Smooth muscle cell (in vitro differentiated cells): Measurements from ENCODE around the gene C5orf63. TPM values are rescaled to one million over a fixed set of nuclear protein-coding genes. Genes with fewer than 3 reads are reported as not detected.

Experiments used
- DNase-seq: peaks from one replicate; lab custom pipeline; 2025; ENCODE audit not compliant: unreplicated experiment; lab: John Stamatoyannopoulos, UW
- H2AFZ ChIP-seq: fragments of 200-600 bp; sonication (generic); 2 replicates; pipeline ENCODE4 v1.6.0; 2016; ENCODE audit warnings: antibody characterized with exemption, low read depth, mild to moderate bottlenecking
- H3F3A ChIP-seq: fragments of 200-600 bp; sonication (generic); 2 replicates; pipeline ENCODE4 v1.6.0; 2017; ENCODE audit warnings: antibody characterized with exemption, low read depth
- H3K27ac ChIP-seq: fragments of 200-600 bp; sonication (generic); 2 replicates; pipeline ENCODE4 v1.5.1; 2016; ENCODE audit warnings: low read depth, mild to moderate bottlenecking
- H3K27me3 ChIP-seq: fragments of 200-600 bp; sonication (generic); 2 replicates; pipeline ENCODE4 v1.6.1; 2016; ENCODE audit warnings: low read depth, mild to moderate bottlenecking
- H3K36me3 ChIP-seq: fragments of 200-600 bp; sonication (generic); 2 replicates; pipeline ENCODE4 v1.5.1; 2016; ENCODE audit warnings: low read depth
- H3K4me1 ChIP-seq: fragments of 200-600 bp; sonication (generic); 2 replicates; pipeline ENCODE4 v1.5.1; 2016; ENCODE audit warnings: low read depth
- H3K4me2 ChIP-seq: fragments of 200-600 bp; sonication (generic); 2 replicates; pipeline ENCODE4 v1.6.0; 2016; ENCODE audit warnings: mild to moderate bottlenecking
- H3K4me3 ChIP-seq: fragments of 200-600 bp; sonication (generic); 2 replicates; pipeline ENCODE4 v1.5.1; 2016; ENCODE audit warnings: mild to moderate bottlenecking
- H3K79me2 ChIP-seq: fragments of 200-600 bp; sonication (generic); 2 replicates; pipeline ENCODE4 v1.6.0; 2016; ENCODE audit warnings: low read depth, mild to moderate bottlenecking
- H3K9ac ChIP-seq: fragments of 200-600 bp; sonication (generic); 2 replicates; pipeline ENCODE4 v1.6.0; 2016; ENCODE audit warnings: low read depth
- H3K9me3 ChIP-seq: fragments of 200-600 bp; sonication (generic); replicated peaks from 2 replicates; pipeline ENCODE4 v1.5.1; 2016; ENCODE audit warnings: low read depth
- H4K20me1 ChIP-seq: fragments of 200-600 bp; sonication (generic); 2 replicates; pipeline ENCODE4 v1.6.0; 2016; ENCODE audit warnings: low read depth
- WGBS: methylation state at CpG from one replicate; pipeline ENCODE4 v1.1.7; 2016; ENCODE audit warnings: low lambda C conversion rate; 5-methylcytosine and 5-hydroxymethylcytosine counted together
- polyA plus RNA-seq: library from polyadenylated mRNA; unstranded; fragments of >200 nt; fragmentation: Nextera tagmentation; extraction: Ambion mirVana; gene quantifications from 2 replicates; pipeline ENCODE4 v1.2.1, GENCODE V29; 2016
- total RNA-seq: library from RNA; depleted of rRNA; stranded (reverse); fragments of >200 nt; gene quantifications from 2 replicates; pipeline ENCODE4 v1.2.3, GENCODE V29; 2014
- TF ChIP-seq, protein P1 (sequence below): fragments of 200-600 bp; sonication (generic); IDR thresholded peaks from 2 replicates; pipeline ENCODE4 v1.5.1; 2017; ENCODE audit warnings: borderline replicate concordance, mild to moderate bottlenecking, antibody characterized with exemption; ENCODE audit not compliant: insufficient read depth, poor library complexity, severe bottlenecking

The C5orf63 gene
- total and polyA plus RNA-seq, 2 experiments from 2014 or later = 2.1 TPM; not detected in 1

DNA sequence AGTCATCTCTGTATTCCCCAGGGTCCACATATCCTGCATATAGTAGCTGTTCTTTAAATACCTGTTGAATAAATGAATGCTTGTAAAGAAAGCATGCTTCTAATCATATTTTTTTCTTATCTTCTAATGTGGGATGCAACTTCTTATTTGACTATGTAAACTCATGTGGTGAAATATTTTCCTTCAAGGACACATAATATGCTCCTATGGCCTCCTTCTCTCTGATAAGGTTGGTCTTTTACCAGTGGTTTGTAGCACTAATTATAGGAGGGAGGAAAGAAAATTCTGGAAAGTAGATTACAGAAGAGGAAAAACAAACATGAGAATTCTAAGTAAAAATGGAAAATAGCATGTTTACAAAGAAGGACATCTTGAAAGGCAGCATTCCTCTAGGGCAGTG, 28.6 kb upstream of the C5orf63 start:
- no peak overlapping the region for H3K4me3 ChIP-seq
- H3F3A ChIP-seq = no peaks in the 10 kb centered on the region
- no peak overlapping the region for H3K4me2 ChIP-seq
- H3K79me2 ChIP-seq = no peaks in the 10 kb centered on the region
- no peaks in the 10 kb centered on the region for H3K27me3 ChIP-seq
- no peak overlapping the region for H2AFZ ChIP-seq
- no peak for DNase-seq
- H3K9me3 ChIP-seq = no peaks in the 10 kb centered on the region
- TF ChIP-seq, protein P1, sequence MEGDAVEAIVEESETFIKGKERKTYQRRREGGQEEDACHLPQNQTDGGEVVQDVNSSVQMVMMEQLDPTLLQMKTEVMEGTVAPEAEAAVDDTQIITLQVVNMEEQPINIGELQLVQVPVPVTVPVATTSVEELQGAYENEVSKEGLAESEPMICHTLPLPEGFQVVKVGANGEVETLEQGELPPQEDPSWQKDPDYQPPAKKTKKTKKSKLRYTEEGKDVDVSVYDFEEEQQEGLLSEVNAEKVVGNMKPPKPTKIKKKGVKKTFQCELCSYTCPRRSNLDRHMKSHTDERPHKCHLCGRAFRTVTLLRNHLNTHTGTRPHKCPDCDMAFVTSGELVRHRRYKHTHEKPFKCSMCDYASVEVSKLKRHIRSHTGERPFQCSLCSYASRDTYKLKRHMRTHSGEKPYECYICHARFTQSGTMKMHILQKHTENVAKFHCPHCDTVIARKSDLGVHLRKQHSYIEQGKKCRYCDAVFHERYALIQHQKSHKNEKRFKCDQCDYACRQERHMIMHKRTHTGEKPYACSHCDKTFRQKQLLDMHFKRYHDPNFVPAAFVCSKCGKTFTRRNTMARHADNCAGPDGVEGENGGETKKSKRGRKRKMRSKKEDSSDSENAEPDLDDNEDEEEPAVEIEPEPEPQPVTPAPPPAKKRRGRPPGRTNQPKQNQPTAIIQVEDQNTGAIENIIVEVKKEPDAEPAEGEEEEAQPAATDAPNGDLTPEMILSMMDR = no peak
- H3K4me1 ChIP-seq = peaks cover 5% of the 10 kb centered on the region
- no peaks in the 10 kb centered on the region for H4K20me1 ChIP-seq
- no peaks in the 10 kb centered on the region for H3K36me3 ChIP-seq
- H3K9ac ChIP-seq = no peak overlapping the region
- no peak overlapping the region for H3K27ac ChIP-seq

DNA sequence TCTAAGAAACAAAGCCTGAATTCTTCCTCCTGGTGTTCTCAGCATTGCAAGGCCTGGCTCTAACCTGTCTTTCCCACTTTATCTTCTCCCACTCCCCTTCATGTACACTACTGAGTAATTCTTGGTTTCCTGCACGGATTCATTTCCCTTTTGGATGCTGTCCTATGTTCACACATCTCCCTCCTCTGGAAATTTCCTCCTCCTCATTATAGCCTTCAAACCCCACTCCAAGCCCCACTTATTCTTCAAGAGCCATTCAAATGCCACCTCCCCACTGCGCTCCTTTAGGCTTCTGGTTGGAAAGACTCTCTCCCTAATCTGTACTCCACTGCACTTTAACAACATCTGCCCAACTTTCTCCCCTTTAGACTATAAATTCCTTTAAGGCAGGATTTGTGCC, 28.2 kb upstream of the C5orf63 start:
- no peak for DNase-seq
- TF ChIP-seq, protein P1 = no peak
- H3F3A ChIP-seq = no peaks in the 10 kb centered on the region
- no peaks in the 10 kb centered on the region for H4K20me1 ChIP-seq
- no peaks in the 10 kb centered on the region for H3K9me3 ChIP-seq
- H3K36me3 ChIP-seq = no peaks in the 10 kb centered on the region
- H3K4me1 ChIP-seq = peaks cover 5% of the 10 kb centered on the region
- H3K79me2 ChIP-seq = no peaks in the 10 kb centered on the region
- H3K9ac ChIP-seq = no peak overlapping the region
- no peak overlapping the region for H3K4me2 ChIP-seq
- no peak overlapping the region for H2AFZ ChIP-seq
- H3K4me3 ChIP-seq = no peak overlapping the region
- 88% methylated on average over 2 of the region's 2 CpGs for WGBS
- H3K27ac ChIP-seq = no peak overlapping the region
- no peaks in the 10 kb centered on the region for H3K27me3 ChIP-seq

DNA sequence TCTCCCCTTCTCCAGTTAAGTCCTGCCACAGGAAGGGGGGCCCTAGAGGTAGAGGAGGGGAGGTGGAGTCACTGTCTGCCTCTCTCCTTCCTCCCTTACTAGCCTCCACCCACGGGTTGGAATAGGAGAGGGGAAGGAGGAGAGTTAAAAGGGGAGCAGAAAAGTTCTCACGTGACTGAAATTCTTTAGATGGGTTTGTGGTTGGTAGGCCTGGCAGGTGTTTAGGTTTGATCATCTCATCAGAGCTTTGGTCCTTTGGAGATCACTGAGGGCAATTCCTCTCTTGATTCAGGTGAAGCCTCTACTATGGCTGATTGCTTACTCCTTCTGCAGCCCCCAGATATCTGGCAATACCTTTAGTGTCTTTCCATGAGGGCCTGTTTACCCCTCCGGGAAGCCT, 24.9 kb upstream of the C5orf63 start:
- TF ChIP-seq, protein P1 = no peak
- H3K9me3 ChIP-seq = no peaks in the 10 kb centered on the region

DNA sequence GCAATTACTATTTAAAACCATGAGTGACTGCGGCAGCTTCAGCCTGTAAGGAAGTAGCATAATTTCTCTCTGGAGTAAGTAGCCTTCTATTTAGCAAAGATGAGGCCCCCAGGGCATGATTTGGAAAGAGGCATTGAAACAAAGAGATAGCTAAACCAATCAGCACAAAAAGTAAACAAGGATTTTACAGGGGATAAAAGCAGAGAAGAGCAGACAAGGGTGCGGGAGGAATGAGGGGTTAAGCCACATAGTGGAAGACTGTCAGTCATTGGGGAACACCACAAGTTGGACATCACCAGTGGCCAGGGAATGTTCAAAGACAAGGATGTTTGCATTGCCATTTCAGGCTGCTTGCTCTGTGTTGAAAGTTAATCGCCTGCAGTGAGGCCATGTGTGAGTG, 24.0 kb upstream of the C5orf63 start:
- 20% methylated on average over 3 of the region's 3 CpGs for WGBS
- Histone ChIP-seq H3K4me1 (peaks cover 18% of the 10 kb centered on the region), H3K79me2 (no peaks in the 10 kb centered on the region), H2AFZ (no peak overlapping the region), H3K4me2 (no peak overlapping the region), H3K9me3 (no peaks in the 10 kb centered on the region), H3K27ac (no peak overlapping the region), H3K9ac (no peak overlapping the region), H3K4me3 (no peak overlapping the region), H3K27me3 (no peaks in the 10 kb centered on the region), H4K20me1 (no peaks in the 10 kb centered on the region), H3K36me3 (no peaks in the 10 kb centered on the region), H3F3A (no peaks in the 10 kb centered on the region)
- DNase-seq = no peak
- TF ChIP-seq, protein P1 = no peak

More for the DNA sequence above, 24.9 kb upstream of the C5orf63 start:
- DNase-seq = no peak
- Histone ChIP-seq H3K4me1 (peaks cover 13% of the 10 kb centered on the region), H3K36me3 (no peaks in the 10 kb centered on the region), H3K4me3 (no peak overlapping the region), H3K9ac (no peak overlapping the region), H3F3A (no peaks in the 10 kb centered on the region), H4K20me1 (no peaks in the 10 kb centered on the region), H3K79me2 (no peaks in the 10 kb centered on the region), H3K27me3 (no peaks in the 10 kb centered on the region), H2AFZ (no peak overlapping the region), H3K27ac (no peak overlapping the region), H3K4me2 (no peak overlapping the region)
- 79% methylated on average over 3 of the region's 3 CpGs for WGBS
